HL-60/S4 treated with retinoic acid at 250 ng/mL for 4 days and 3 days (cell line): ENCODE results near the gene FGF2.
"Not testable (repeated sequence)": the region's sequence is repeated elsewhere in the genome, so short reads cannot be mapped to it uniquely, and the experiment has no call there.

Experiments used
- in situ Hi-C: fragments of 300-500 bp; cut with MboI; formaldehyde crosslinking; loops from 2 replicates; pipeline ENCODE4 v1.7.0; 2022; ENCODE audit warnings: low sequenced_read_pairs

The FGF2 gene

GRCh38 chr4:122920473-122920872 lies 93.8 kb downstream of the FGF2 start:
- in situ Hi-C loops: loop anchor here (10.0 to 25.0 kb wide), 2 partner anchors 166 to 308 kb away; partner anchors contain the start of gene IL21

DNA sequence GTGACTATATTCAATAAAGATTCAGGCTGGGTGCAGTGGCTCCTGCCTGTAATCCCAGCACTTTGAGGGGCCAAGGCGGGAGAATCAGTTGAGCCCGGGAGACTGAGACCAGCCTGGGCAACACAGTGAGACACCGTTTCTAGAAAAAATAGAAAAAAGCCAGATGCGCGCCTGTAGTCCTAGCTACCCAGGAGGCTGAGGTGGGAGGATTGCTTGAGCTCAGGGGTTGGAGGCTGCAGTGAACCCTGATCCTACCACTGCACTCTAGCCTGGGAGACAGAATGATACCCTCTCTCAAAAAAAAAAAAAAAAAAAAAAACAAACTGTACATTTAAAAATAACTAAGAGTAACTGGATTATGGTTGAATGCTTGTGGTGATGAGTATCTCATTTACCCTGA lies 94.7 kb downstream of the FGF2 start:
- in situ Hi-C loops: loop anchor here (10.0 to 25.0 kb wide), 2 partner anchors 166 to 309 kb away; partner anchors contain the start of gene IL21

DNA sequence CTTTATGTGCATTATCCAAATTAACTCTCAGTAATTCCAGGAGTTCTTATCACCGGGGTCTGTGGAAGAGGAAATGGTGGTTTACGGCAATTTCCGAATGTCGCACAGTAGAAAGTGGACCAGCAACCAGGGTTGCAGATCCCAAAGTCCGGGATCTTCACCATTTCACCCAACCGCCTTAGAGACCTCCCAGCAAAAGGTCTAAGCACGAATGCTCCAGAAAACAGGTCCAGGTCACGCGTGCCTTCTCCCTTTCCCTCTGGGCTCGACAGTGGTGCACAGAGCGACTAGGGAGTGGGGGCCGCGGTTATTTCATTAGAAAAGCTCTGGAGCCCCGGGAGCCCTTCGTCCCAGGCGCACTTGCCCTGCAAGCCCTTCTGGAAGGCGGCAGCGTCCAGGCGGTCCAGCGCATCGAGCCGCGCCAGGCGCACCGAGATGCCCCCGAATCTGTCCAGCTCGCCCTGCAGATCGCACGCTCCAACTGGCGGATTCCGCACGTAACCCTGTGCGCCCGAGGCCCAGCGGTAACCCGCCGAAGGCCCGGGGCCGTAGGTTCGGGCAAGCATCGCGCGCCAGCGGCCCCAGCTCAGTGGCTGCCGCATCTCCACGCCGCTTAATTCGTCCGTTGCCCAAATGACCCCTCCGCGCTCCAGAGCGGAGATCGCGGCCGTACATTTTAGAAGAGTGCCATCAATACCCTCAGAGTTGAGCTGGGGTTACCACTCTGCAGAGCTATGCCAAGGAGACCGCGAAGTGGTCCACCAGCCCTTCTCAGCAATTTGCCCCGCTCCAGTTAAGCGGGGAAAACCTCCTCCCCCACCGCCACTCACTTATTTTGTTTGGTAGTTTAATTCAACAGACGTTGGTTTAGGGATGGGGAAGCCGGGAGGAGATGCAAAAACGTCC lies 95.6 kb downstream of the FGF2 start, which contains the start of gene NUDT6:
Gene NUDT6 (minus strand): TSS at position 627 of the 906 bp plus-strand sequence. CDS start 25 bp downstream, at position 602.
- in situ Hi-C loops: loop anchor here (10.0 to 25.0 kb wide), 2 partner anchors 167 to 310 kb away; partner anchors contain the start of gene IL21

- in situ Hi-C loops: loop anchor here (10.0 to 25.0 kb wide), 2 partner anchors 168 to 311 kb away; partner anchors contain the start of gene IL21
These were observed 96.4 kb downstream of the FGF2 start for GRCh38 chr4:122922877-122923511.

DNA sequence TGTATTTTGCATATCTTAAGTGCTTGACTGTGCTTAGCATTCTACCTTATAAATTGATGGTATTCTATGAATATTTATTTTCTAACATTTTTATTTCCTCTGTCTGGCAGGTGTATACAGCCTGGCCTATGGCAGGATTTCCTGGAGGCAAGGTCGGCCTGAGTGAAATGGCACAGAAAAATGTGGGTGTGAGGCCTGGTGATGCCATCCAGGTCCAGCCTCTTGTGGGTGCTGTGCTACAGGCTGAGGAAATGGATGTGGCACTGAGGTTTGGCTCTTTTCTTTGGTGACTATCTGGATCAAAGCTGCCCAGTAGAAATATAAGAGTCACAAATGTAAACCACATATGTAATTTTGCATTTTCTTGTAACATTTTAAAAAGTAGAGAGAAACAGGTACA lies 102.3 kb downstream of the FGF2 start:
- in situ Hi-C loops: loop anchor here (10.0 kb wide), 1 partner anchor 174 kb away; no protein-coding TSS in a partner anchor

GRCh38 chr4:122930862-122931261 lies 104.2 kb downstream of the FGF2 start:
- in situ Hi-C loops: no loop called here

DNA sequence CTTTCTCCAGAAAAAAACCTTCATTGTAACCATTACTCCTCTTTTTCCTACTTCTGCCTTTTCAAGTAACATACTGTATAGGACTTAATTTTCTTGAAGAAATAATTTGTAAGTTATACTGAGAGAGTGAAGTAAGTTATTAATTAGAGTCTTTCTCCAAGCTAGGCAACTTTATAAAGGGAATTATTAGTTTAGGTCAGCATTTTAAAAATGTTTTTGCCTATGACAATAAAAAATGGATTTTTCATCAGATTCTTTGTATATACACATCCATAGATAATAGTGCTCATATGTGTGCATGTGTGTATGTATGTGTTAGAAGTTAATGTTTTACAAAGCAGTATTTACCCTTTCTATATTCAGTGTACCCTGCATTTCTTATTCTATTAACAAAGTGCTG lies 106.1 kb downstream of the FGF2 start:
- in situ Hi-C loops: no loop called here

DNA sequence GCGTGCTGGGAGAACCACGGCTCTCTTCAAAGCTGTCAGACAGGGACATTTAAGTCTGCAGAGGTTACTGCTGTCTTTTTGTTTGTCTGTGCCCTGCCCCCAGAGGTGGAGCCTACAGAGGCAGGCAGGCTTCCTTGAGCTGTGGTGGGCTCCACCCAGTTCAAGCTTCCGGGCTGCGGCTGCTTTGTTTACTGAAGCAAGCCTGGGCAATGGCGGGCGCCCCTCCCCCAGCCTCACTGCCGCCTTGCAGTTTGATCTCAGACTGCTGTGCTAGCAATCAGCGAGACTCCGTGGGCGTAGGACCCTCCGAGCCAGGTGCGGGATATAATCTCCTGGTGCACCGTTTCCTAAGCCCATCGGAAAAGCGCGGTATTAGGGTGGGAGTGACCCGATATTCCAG lies 118.5 kb downstream of the FGF2 start:
- in situ Hi-C loops: not testable (repeated sequence)

- in situ Hi-C loops: no loop called here
These were observed 119.5 kb downstream of the FGF2 start for GRCh38 chr4:122946142-122946541.
